K562 (cell line): ENCODE data around the gene CORO6. TPM values are rescaled to one million over a fixed set of nuclear protein-coding genes. Genes with fewer than 3 reads are reported as not detected.

Experiments used
- ARID1B ChIP-seq: fragments of 450-650 bp; IDR thresholded peaks from 2 replicates; pipeline ENCODE4 v1.6.1; 2016; ENCODE audit warnings: antibody characterized with exemption, mild to moderate bottlenecking, inconsistent platforms
- CXXC5 ChIP-seq: fragments of 250-450 bp; sonication (Bioruptor Pico); IDR thresholded peaks from 2 replicates; pipeline ENCODE4 v1.8.0; 2022; ENCODE audit warnings: inconsistent platforms, mild to moderate bottlenecking, moderate library complexity
- EHMT2 ChIP-seq: fragments of 450-650 bp; IDR thresholded peaks from 2 replicates; pipeline ENCODE4 v1.6.1; 2018; ENCODE audit warnings: antibody characterized with exemption
- ESRRB ChIP-seq: fragments of 250-450 bp; sonication (Bioruptor Pico); IDR thresholded peaks from 2 replicates; pipeline ENCODE4 v1.5.0; 2020; ENCODE audit warnings: mild to moderate bottlenecking, moderate library complexity, borderline replicate concordance
- HOXB6 ChIP-seq: fragments of 250-450 bp; sonication (Bioruptor Pico); IDR thresholded peaks from 2 replicates; pipeline ENCODE4 v1.5.1; 2022; ENCODE audit warnings: mild to moderate bottlenecking, borderline replicate concordance
- NR1H2 ChIP-seq: sonication (generic); formaldehyde crosslinking; IDR thresholded peaks from 2 replicates; pipeline ENCODE4 v1.4.0; 2020; ENCODE audit warnings: mild to moderate bottlenecking, missing genetic modification reagents
- NRF1 ChIP-seq, 2 experiments: fragments of 450-650 bp; IDR thresholded peaks in 1 of 2; conservative IDR thresholded peaks in 1 of 2; 2 replicates each; pipeline ENCODE4 v1.6.1; 2014; ENCODE audit warnings: mild to moderate bottlenecking in 2 of 2
- PCBP1 ChIP-seq: fragments of 200-400 bp; formaldehyde crosslinking; IDR thresholded peaks from 2 replicates; pipeline ENCODE4 v1.6.1; 2018; ENCODE audit warnings: mild to moderate bottlenecking, low read depth, low read length; ENCODE audit not compliant: poor library complexity, severe bottlenecking
- PHF8 ChIP-seq: fragments of 200-600 bp; sonication (generic); IDR thresholded peaks from 2 replicates; pipeline ENCODE4 v1.6.1; 2012; ENCODE audit warnings: mixed run types, mild to moderate bottlenecking, inconsistent platforms, low read length, moderate library complexity, borderline replicate concordance
- POLR2G ChIP-seq: fragments of 200-400 bp; formaldehyde crosslinking; IDR thresholded peaks from 2 replicates; pipeline ENCODE4 v1.6.1; 2017; ENCODE audit warnings: low read depth, mild to moderate bottlenecking, antibody characterized with exemption, low read length, moderate library complexity
- RBM14 ChIP-seq: fragments of 200-400 bp; formaldehyde crosslinking; IDR thresholded peaks from 2 replicates; pipeline ENCODE4 v1.6.1; 2018; ENCODE audit warnings: low read depth, mild to moderate bottlenecking, low read length, moderate library complexity, borderline replicate concordance; ENCODE audit not compliant: insufficient read depth
- SMARCA4 ChIP-seq: fragments of 450-650 bp; IDR thresholded peaks from 2 replicates; pipeline ENCODE4 v1.6.1; 2016
- SMARCE1 ChIP-seq: fragments of 450-650 bp; IDR thresholded peaks from 2 replicates; pipeline ENCODE4 v1.7.1; 2016; ENCODE audit warnings: mild to moderate bottlenecking
- SRF ChIP-seq, 2 experiments: fragments of 250-450, 450-650 bp in 1 of 2; sonication (Bioruptor Pico) in 1 of 2; sonication (generic) in 1 of 2; formaldehyde crosslinking; IDR thresholded peaks; 2 replicates each; pipeline versions ENCODE4 v1.5.0 to v1.5.1; 2020 to 2022; ENCODE audit warnings: mild to moderate bottlenecking in 1 of 2, missing genetic modification reagents in 1 of 2
- STAT5A ChIP-seq: IDR thresholded peaks from 2 replicates; pipeline ENCODE4 v1.6.1; 2012; ENCODE audit warnings: low read length, inconsistent platforms, borderline replicate concordance
- TARDBP ChIP-seq: fragments of 450-650 bp; IDR thresholded peaks from 2 replicates; pipeline ENCODE4 v1.6.1; 2016
- TOE1 ChIP-seq, 2 experiments: fragments of 450-650 bp in 1 of 2; sonication (generic) in 1 of 2; formaldehyde crosslinking in 1 of 2; IDR thresholded peaks; 2 replicates each; pipeline versions ENCODE4 v1.7.1 to v1.8.0; 2016 to 2022; ENCODE audit warnings: borderline replicate concordance in 2 of 2, mild to moderate bottlenecking in 2 of 2, antibody characterized with exemption in 1 of 2, inconsistent platforms in 1 of 2, low read depth in 1 of 2, missing genetic modification reagents in 1 of 2, moderate library complexity in 1 of 2
- XRCC4 ChIP-seq: IDR thresholded peaks from one replicate; pipeline ENCODE4 v1.6.1; 2011; ENCODE audit not compliant: insufficient read depth, insufficient read length; ENCODE audit errors: extremely low read depth
- ZNF121 ChIP-seq: sonication (generic); formaldehyde crosslinking; conservative IDR thresholded peaks from 2 replicates; pipeline ENCODE4 v1.8.0; 2022; ENCODE audit warnings: missing genetic modification reagents
- ZNF184 ChIP-seq: sonication (generic); formaldehyde crosslinking; IDR thresholded peaks from 2 replicates; pipeline ENCODE4 v1.5.0; 2020; ENCODE audit warnings: missing genetic modification reagents
- ZNF57 ChIP-seq: fragments of 450-650 bp; formaldehyde crosslinking; IDR thresholded peaks from 2 replicates; pipeline ENCODE4 v1.4.0; 2020; ENCODE audit warnings: mild to moderate bottlenecking, moderate library complexity
- ZNF586 ChIP-seq: fragments of 450-650 bp; formaldehyde crosslinking; conservative IDR thresholded peaks from 2 replicates; pipeline ENCODE4 v1.4.0; 2020; ENCODE audit warnings: mild to moderate bottlenecking, moderate library complexity
- polyA plus RNA-seq, 8 experiments: library from polyadenylated mRNA; depleted of rRNA in 4 of 8; stranded (reverse) in 5 of 8; unstranded in 3 of 8; fragments of >200 nt; fragmentation: Nextera tagmentation in 2 of 8; fragmentation: Illumina TruSeq in 1 of 8; extraction: Ambion mirVana in 2 of 8; extraction: Trizol in 1 of 8; gene quantifications; 2 replicates each; pipeline versions ENCODE4 v1.2.1 to v1.2.3, GENCODE V29; 2011 to 2014; ENCODE audit warnings: inconsistent platforms in 1 of 8, missing spikeins in 1 of 8
- total RNA-seq, 7 experiments: library from RNA; depleted of rRNA in 6 of 7; stranded (reverse); fragments of >200 nt in 6 of 7; fragmentation: Illumina TruSeq in 2 of 7; extraction: Trizol in 2 of 7; gene quantifications; 2 replicates each; pipeline versions ENCODE4 v1.2.1 to v1.2.3, GENCODE V29; 2011 to 2021; ENCODE audit warnings: low replicate concordance in 1 of 7
- TF ChIP-seq, protein P1 (sequence below): fragments of 250-450 bp; sonication (Bioruptor Pico); IDR thresholded peaks from 2 replicates; pipeline ENCODE4 v1.5.0; 2020; ENCODE audit warnings: mild to moderate bottlenecking, borderline replicate concordance
- TF ChIP-seq, protein P2 (sequence below): IDR thresholded peaks from 2 replicates; pipeline ENCODE4 v1.6.1; 2012; ENCODE audit warnings: low read depth, low read length, improper control_type of control experiment, borderline replicate concordance
- TF ChIP-seq, protein P3 (sequence below): fragments of 250-450 bp; sonication (Bioruptor Pico); IDR thresholded peaks from 2 replicates; pipeline ENCODE4 v1.8.0; 2021; ENCODE audit warnings: borderline replicate concordance, mild to moderate bottlenecking, moderate library complexity; ENCODE audit not compliant: poor library complexity, severe bottlenecking

The CORO6 gene
- total and polyA plus RNA-seq, 9 of the 15 experiments (the other 6 are each of a cell fraction or from before 2014, with no cell fraction given) = 0.04 to 11.9 (median 2.4) TPM

DNA sequence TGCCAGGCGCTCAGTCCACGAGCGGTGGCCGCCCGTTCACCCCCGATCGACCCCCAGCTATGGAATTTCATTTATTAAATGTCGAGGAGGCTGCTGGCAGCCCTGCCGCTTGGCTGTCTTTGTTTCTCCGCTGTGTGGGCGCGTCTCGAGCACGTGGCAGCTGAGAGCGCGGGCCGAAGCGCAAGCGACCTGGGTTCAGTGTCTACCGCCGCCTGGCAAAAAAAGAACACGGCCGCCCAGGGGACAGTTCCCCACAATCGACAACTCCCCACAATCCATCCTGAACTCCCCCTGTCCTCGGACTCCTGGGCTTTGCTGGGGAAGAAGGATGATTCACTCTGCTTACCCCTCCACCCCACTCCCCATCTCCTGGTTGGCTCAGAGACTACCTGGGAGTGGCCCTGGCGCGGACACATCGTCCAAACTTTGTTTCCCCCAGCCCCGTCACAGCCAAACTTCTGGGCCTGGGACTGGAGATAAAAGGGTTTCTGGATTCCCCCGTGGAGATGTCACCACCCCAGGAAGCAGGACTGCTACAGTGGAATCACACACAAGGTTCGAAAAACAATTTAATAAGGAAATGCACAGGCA lies 31.5 kb downstream of the CORO6 start (continued):
- TF ChIP-seq, protein P1, sequence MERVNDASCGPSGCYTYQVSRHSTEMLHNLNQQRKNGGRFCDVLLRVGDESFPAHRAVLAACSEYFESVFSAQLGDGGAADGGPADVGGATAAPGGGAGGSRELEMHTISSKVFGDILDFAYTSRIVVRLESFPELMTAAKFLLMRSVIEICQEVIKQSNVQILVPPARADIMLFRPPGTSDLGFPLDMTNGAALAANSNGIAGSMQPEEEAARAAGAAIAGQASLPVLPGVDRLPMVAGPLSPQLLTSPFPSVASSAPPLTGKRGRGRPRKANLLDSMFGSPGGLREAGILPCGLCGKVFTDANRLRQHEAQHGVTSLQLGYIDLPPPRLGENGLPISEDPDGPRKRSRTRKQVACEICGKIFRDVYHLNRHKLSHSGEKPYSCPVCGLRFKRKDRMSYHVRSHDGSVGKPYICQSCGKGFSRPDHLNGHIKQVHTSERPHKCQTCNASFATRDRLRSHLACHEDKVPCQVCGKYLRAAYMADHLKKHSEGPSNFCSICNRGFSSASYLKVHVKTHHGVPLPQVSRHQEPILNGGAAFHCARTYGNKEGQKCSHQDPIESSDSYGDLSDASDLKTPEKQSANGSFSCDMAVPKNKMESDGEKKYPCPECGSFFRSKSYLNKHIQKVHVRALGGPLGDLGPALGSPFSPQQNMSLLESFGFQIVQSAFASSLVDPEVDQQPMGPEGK (CRISPR knock-in tag) = no peak
- peak; percentile 40 for TF ChIP-seq POLR2G
- TF ChIP-seq CXXC5 (CRISPR knock-in tag) = peak; percentile 57
- TF ChIP-seq PCBP1 = no peak
- TF ChIP-seq ZNF184 (CRISPR knock-in tag) = no peak
- TF ChIP-seq NR1H2 (CRISPR knock-in tag) = no peak
- TF ChIP-seq SMARCE1 = no peak
- TF ChIP-seq STAT5A = no peak
- no peak for TF ChIP-seq ZNF586
- TF ChIP-seq HOXB6 = no peak
- TF ChIP-seq, protein P2, sequence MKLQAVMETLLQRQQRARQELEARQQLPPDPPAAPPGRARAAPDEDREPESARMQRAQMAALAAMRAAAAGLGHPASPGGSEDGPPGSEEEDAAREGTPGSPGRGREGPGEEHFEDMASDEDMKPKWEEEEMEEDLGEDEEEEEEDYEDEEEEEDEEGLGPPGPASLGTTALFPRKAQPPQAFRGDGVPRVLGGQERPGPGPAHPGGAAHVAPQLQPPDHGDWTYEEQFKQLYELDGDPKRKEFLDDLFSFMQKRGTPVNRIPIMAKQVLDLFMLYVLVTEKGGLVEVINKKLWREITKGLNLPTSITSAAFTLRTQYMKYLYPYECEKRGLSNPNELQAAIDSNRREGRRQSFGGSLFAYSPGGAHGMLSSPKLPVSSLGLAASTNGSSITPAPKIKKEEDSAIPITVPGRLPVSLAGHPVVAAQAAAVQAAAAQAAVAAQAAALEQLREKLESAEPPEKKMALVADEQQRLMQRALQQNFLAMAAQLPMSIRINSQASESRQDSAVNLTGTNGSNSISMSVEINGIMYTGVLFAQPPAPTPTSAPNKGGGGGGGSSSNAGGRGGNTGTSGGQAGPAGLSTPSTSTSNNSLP = no peak
- no peak for TF ChIP-seq ZNF57
- 0 out of 2 replicates have a peak, but pooled peaks have one; percentile 58 for TF ChIP-seq SMARCA4
- no peak for TF ChIP-seq SRF (CRISPR knock-in tag; IDR thresholded peaks at IDR 0.05)
- no peak for TF ChIP-seq RBM14
- TF ChIP-seq TOE1 (IDR thresholded peaks at IDR 0.05; ENCODE audit: borderline replicate concordance) = 0 out of 2 replicates have a peak, but pooled peaks have one; percentile 30
- TF ChIP-seq TOE1 (CRISPR knock-in tag; IDR thresholded peaks at IDR 0.05; ENCODE audit: borderline replicate concordance, low read depth) = no peak
- TF ChIP-seq TARDBP = no peak
- no peak for TF ChIP-seq EHMT2
- TF ChIP-seq ESRRB = no peak
- TF ChIP-seq PHF8 = 0 out of 2 replicates have a peak, but pooled peaks have one; percentile 15
- peak in 1 of 2 experiments; percentile 21; a peak in 1 of 4 replicates for TF ChIP-seq NRF1 (conservative IDR thresholded peaks at IDR 0.05 in 1 of 2, IDR thresholded peaks at IDR 0.05 in 1 of 2)
- TF ChIP-seq, protein P3, sequence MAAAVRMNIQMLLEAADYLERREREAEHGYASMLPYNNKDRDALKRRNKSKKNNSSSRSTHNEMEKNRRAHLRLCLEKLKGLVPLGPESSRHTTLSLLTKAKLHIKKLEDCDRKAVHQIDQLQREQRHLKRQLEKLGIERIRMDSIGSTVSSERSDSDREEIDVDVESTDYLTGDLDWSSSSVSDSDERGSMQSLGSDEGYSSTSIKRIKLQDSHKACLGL (CRISPR knock-in tag) = peak; percentile 30
- no peak; the same call in 1 of the 2 replicates for TF ChIP-seq ARID1B
- TF ChIP-seq ZNF121 (CRISPR knock-in tag) = no peak
- no peak for TF ChIP-seq XRCC4
